Smooth muscle cell of the pulmonary artery (primary cell): Measurements from ENCODE around the gene PSMC3IP. TPM values are rescaled to one million over a fixed set of nuclear protein-coding genes. Genes with fewer than 3 reads are reported as not detected.

ENCODE experiments used
- total RNA-seq: library from RNA; depleted of rRNA; stranded (reverse); fragments of >200 nt; gene quantifications from 2 replicates; pipeline ENCODE4 v1.2.3, GENCODE V29; 2014

Gene PSMC3IP, protein sequence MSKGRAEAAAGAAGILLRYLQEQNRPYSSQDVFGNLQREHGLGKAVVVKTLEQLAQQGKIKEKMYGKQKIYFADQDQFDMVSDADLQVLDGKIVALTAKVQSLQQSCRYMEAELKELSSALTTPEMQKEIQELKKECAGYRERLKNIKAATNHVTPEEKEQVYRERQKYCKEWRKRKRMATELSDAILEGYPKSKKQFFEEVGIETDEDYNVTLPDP
- 3.7 and 4.3 TPM in 2 replicates for total RNA-seq

GRCh38 chr17:42577532-42578281 is at the start of gene PSMC3IP:
TSS of gene PSMC3IP (minus strand) at chr17:42577729. CDS start at chr17:42577686, 43 bp downstream.

GRCh38 chr17:42609182-42609813 is 31.8 kb upstream of the PSMC3IP start, which contains the start of the genes RETREG3 and TUBG1:
TSS of gene RETREG3 (minus strand) at chr17:42609374. CDS start at chr17:42609324, 50 bp downstream.
TSS of gene TUBG1 (plus strand) at chr17:42609683. CDS start at chr17:42609738, 55 bp downstream.

DNA sequence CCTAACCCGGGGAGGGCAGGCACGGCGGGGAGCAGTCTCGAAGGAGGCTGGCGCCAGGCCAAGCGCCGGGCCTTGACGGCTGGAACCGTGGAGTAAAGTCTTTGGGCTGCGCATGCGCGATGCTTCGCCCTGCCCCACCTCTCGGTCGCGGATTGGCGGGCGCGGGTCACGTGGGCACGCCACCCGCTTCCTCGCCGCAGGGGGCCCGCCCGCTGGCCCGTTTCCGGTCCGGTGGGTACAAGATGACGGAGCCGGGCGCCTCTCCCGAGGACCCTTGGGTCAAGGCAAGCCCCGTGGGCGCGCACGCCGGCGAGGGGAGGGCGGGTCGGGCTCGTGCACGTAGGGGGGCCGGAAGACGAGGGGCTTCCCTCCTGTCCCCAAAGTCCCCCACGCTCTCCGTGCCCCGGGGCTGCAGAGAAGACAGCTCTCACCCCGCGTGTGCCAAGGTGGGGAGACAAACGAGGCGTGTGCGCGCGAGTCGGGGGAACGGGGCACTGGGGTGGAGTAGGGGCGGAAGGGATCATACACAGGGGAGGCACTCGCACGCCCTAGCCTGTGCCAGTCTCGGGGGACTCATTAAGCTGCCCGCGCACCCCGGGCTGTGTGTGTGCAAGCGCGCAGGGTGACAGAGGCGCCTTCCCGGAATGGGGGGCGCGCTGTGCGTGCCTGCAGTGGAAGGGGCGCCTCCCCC is 10.5 kb downstream of the PSMC3IP start, which contains the start of gene MLX:
Gene MLX, plus strand, starts transcription at position 218 of the 691 bp plus-strand sequence. Its CDS starts 25 bp downstream, at position 243.

GRCh38 chr17:42561897-42562387 is 15.6 kb downstream of the PSMC3IP start, which contains the start of gene COASY:
TSS of gene COASY (plus strand) at chr17:42562148. CDS start at chr17:42562623, 475 bp downstream.

GRCh38 chr17:42552736-42553135 is 24.8 kb downstream of the PSMC3IP start, which contains the start of gene HSD17B1:
TSS of gene HSD17B1 (plus strand) at chr17:42552923. CDS start at chr17:42552934, 11 bp downstream.

DNA sequence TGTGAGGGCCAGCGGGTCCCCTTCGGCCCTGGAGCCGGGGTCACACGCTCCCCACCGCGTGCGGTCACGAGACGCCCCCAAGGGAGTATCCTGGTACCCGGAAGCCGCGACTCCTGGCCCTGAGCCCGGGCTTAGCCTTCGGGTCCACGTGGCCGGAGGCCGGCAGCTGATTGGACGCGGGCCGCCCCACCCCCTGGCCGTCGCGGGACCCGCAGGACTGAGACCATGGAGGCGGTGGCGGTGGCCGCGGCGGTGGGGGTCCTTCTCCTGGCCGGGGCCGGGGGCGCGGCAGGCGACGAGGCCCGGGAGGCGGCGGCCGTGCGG is 41.5 kb downstream of the PSMC3IP start, which contains the start of gene NAGLU:
Gene NAGLU, plus strand, starts transcription at position 194 of the 324 bp plus-strand sequence. Its CDS starts 32 bp downstream, at position 226.

Other genes starting within 250 kb of the PSMC3IP start
- 162 and 175 TPM in 2 replicates for gene STAT3, start 189.3 kb downstream of the PSMC3IP start, total RNA-seq
- 538 and 866 TPM in 2 replicates for gene CAVIN1, start 154.5 kb downstream of the PSMC3IP start, total RNA-seq
- gene ATP6V0A1, start 118.9 kb downstream of the PSMC3IP start, total RNA-seq, result 98.5 and 104 TPM in 2 replicates
- 68.0 and 69.1 TPM in 2 replicates for gene NAGLU, start 41.5 kb downstream of the PSMC3IP start, total RNA-seq
- 2.0 and 5.7 TPM in 2 replicates for gene HSD17B1, start 24.8 kb downstream of the PSMC3IP start, total RNA-seq
- 24.2 and 31.5 TPM in 2 replicates for gene COASY, start 15.6 kb downstream of the PSMC3IP start, total RNA-seq
- gene MLX, start 10.6 kb downstream of the PSMC3IP start, total RNA-seq, result 37.1 and 42.2 TPM in 2 replicates
- gene RETREG3, start 31.6 kb upstream of the PSMC3IP start, total RNA-seq, result 58.5 and 62.9 TPM in 2 replicates
- gene TUBG1, start 32.0 kb upstream of the PSMC3IP start, total RNA-seq, result 23.8 and 37.4 TPM in 2 replicates
- gene TUBG2, start 81.6 kb upstream of the PSMC3IP start, total RNA-seq, result 12.0 and 15.6 TPM in 2 replicates
- gene PLEKHH3, start 99.3 kb upstream of the PSMC3IP start, total RNA-seq, result 16.9 and 23.8 TPM in 2 replicates
- 2.9 and 6.0 TPM in 2 replicates for gene CCR10, start 104.1 kb upstream of the PSMC3IP start, total RNA-seq
- 57.2 and 112 TPM in 2 replicates for gene CNTNAP1, start 104.8 kb upstream of the PSMC3IP start, total RNA-seq
- gene EZH1, start 167.3 kb upstream of the PSMC3IP start, total RNA-seq, result 20.6 and 21.3 TPM in 2 replicates
- gene RAMP2, start 183.5 kb upstream of the PSMC3IP start, total RNA-seq, result 0.13 and 0.46 TPM in 2 replicates
- 44.1 and 44.4 TPM in 2 replicates for gene VPS25, start 195.7 kb upstream of the PSMC3IP start, total RNA-seq
- 0.20 and 0.79 TPM in 2 replicates for gene WNK4, start 202.9 kb upstream of the PSMC3IP start, total RNA-seq
- gene COA3, start 221.0 kb upstream of the PSMC3IP start, total RNA-seq, result 41.7 and 50.0 TPM in 2 replicates
- 0.07 and 0.36 TPM in 2 replicates for gene CNTD1, start 221.1 kb upstream of the PSMC3IP start, total RNA-seq
- gene BECN1, start 246.6 kb upstream of the PSMC3IP start, total RNA-seq, result 94.1 and 99.6 TPM in 2 replicates